Sciatic nerve (tissue), 2 donors: Measurements from ENCODE around the gene ZNF524. TPM values are rescaled to one million over a fixed set of nuclear protein-coding genes. Genes with fewer than 3 reads are reported as not detected.

Experiments
- ATAC-seq: fragments of 200-7000 bp; cut with Tn5 transposase; one replicate; pipeline ENCODE4 v1.9.1; 2020; ENCODE audit warnings: mild to moderate bottlenecking, moderate library complexity
- DNase-seq: peaks from one replicate; pipeline ENCODE4 v3.0.0-alpha.2; 2020; ENCODE audit warnings: low spot score
- intact Hi-C: fragments of 100-400 bp; cut with DNase I; formaldehyde crosslinking; loops from one replicate; pipeline ENCODE4 v1.14.2; 2022
- total RNA-seq: library from RNA; stranded (reverse); fragmentation: NEBNext Ultra II Directional; extraction: Animal tissue kit (Norgen Biotek cat#: 25700); gene quantifications from one replicate; pipeline ENCODE4 v1.2.1, GENCODE V29; 2021
- donor health status: DM: no; HTN: no; CAD: no.
- donor health status: DM: no; HTN: no; CAD: no.

The ZNF524 gene
- total RNA-seq, 1 donor from 2014 or later: 18.9 TPM

DNA sequence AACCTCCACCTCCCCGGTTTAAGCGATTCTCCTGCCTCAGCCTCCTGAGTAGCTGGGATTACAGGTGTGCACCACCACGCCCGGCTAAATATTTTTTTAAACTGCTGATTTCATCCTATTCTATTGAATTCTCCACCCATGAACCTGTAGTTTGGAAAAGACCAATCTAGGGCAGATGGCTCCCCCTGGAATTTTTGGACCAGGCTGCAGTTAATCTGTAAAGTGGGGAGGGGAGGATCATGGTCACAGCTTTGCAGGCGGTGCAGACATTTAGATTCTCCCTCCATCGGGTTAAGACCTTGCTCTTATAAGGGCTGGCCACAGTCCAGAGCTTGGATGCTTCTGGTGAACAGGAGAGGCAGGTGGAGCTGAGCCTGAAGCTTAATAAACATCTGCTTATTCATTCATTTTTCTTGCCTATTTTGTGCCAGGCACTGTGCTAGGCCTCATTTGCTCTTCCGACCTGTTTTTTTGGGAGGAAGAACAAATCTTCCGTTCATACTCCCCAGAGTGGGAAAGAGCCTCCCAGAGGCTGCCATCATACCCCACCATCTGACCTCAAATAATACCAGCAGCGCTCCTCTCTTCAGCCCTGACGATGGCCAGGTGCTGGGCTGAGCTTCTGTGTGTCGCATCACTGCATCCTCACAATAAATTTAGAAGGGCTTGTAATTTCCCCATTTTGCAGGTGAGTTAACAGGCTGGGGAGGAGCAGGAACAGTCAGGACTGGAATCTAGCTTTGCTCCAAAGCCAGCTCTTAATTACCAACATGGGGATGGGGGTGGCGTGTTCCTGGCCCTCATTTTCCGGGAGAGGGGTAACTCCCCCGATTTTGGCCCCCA is 47.0 kb downstream of the ZNF524 start:
- DNase-seq: no peak
- intact Hi-C loops: no loop called here
- no peak for ATAC-seq

DNA sequence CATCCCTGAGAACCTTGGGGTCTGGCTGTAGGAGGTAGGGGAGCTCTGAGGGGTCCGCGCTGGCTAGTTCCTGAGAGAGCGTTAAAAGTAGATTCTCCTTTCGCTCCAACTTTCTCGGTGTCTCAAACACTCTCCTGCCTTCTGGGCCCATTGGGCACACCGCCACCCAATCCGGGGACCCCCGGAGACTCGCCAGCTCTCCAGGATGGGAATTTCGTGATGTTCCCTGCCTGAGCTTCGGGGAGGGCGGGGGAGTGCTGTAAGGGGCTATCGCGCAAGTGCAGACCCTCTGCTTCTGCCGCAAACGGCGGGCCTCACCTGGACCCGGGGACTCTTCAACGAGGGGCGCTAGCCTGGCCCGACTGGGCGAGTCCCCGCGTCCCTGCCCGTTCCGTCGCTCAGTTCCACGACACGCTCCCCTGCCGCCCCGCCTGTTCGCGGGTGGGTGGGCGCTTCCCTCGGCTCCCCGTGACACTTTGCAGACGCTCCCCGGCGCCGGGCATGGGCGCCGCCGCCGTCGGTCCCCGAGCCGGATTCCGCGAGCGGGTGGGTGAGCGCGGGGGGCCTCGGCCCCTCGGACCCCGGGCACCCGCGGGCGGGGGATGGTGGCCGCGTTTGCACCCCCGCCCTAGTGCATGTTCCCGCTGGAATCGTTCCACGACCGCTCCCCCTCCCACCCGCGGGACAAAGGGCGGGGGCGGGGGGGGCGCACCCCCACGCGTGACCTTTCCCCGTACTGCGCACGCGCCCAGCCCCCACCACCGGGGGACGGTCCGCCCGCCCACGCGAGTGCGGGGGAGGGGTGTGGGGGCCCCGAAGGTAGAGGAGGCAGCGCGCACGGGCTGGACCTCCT is 47.9 kb downstream of the ZNF524 start, which contains the start of gene CCDC106:
Gene CCDC106 (plus strand): TSS at position 481 of the 853 bp plus-strand sequence. CDS start 835 bp downstream, outside the sequence.
- DNase-seq (peak; percentile 84), ATAC-seq (peak; percentile 63)
- intact Hi-C loops: no loop called here

DNA sequence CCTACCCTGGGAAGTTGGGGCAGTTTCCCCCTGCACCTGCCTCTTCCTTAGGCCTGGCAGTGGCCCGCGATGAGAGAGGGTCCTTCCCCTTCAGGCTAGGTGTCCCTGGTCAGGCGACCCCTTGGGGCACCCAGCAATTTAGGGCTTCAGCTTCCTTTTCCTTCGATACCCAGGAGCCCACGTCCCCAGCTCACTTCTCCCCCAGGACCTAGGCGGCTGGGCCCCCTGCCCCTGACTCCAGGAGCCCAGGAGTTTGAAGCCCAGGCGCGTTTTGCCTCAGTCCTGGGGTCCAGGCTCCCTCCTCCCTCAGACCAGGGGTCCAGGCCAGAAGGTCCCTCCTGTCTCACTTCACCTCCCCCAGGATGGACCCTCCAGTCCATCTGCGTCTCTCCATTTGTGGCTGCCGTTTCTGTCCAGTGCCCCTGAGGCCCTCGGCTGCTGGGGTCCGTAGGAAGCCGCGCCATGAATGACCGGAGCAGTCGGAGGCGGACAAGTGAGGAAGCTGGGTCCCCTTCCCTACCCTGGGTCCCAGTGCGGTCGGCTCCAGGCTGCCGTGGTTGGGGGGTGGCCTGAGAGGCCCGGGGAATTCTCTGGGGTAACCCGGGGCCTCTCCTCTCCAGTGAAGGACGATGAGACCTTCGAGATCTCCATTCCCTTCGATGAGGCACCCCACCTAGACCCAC is 48.6 kb downstream of the ZNF524 start:
- ATAC-seq (no peak), DNase-seq (no peak)
- intact Hi-C loops: no loop called here

DNA sequence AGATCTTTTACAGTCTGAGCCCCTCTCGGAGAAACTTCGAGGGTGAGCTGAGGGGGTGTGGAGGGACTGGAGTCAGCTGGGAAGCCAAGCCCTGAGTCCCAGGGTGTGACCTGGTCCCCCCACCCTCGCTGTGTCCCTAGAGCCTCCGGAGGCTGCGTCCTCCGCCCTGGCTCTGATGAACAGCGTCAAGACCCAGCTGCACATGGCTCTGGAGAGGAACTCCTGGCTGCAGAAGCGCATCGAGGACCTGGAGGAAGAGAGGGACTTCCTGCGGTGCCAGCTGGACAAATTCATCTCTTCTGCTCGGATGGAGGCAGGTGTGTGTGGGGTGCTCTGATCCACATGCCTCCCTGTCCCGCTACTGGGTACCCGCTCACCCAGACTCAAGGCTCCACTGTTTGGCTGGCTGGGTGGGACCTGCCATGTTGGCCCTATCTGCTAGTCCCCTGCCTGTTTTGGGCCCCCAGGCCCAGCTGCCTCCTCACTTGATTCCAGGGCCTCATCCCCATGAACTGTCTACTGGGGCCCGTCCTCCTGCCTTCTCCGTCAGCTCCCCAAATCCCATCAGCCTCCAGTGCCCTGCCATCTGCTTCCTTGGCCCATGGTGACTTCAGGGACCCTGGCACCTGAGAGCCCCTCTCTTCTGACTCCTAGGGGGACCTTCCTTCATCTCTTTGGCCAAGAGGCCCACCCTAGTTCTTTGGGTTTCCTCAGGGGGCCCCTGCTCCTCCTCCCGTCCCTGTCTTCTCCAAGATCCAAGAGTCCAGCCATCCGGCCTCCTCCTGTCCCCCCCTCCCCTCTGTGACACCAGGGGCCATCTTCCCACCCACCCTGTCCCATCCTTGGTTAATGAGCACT is 49.4 kb downstream of the ZNF524 start:
- ATAC-seq (no peak), DNase-seq (no peak)
- intact Hi-C loops: no loop called here

DNA sequence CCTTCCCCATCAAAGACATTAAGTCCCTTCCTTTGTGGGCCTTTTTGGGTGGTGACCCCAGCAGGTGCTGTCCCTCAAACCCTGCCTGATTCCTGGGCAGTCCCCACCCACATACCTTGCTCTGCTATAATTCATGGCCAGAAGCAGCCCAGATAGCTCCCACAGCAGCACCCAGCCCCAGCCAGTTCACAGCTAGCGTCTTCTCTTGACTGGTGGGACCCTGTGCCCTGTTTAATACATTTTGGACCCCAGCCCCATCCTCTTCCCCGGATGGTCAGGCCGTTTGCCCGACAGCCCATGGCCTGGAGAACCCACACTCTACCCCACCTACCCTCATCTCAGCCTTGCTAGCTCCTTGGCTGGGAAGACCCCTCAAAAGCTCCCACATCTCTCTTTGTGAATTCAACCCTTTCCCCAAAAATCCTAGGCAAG is 50.1 kb downstream of the ZNF524 start:
- ATAC-seq: no peak
- DNase-seq: no peak
- intact Hi-C loops: no loop called here

DNA sequence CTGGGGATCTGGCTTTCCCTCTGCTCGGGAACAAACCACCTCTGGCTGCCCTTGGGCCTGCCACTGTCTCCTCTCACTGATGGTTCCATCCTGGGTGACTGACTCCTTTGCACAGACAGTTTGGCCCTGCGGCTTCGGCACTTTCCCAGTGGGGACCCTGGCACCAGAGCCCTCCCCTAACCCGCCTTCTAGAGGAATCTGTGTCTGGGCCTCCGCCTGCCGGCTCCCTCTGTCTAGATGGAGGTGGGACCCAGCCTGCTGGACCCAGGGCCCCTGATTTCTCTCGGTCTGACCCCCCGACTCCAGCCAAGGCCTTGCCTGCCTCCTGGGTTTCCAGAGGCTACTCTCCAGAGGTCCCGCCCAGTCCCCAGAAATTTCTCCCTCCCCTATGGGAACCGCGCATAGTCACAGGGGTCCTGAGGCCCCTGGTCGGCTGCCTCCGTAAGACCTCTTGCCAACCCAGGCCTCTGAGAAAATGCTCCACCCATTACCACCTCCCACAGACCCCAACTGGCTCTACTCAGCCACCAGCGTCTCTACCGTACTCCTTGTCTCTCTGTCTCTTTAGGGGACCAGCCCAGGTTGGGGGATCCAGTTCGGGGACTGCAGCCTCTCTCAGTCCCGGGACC is 50.6 kb downstream of the ZNF524 start:
- DNase-seq (no peak), ATAC-seq (no peak)
- intact Hi-C loops: no loop called here

DNA sequence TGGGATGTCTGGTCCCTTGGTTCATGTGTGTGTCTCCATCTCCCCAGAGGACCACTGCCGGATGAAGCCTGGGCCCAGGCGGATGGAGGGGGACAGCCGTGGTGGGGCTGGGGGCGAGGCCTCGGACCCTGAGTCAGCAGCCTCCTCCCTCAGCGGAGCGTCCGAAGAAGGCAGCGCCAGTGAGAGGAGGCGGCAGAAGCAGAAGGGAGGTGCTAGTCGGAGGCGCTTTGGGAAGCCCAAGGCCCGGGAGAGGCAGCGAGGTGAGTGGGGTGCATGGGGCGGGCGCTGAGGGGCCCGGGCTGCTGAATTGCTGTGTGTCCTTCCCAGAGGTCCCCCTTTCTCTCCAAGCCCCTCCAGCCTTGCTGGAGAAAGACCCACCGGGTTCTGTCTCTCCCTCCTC is 51.1 kb downstream of the ZNF524 start:
- DNase-seq (no peak), ATAC-seq (no peak)
- intact Hi-C loops: no loop called here

DNA sequence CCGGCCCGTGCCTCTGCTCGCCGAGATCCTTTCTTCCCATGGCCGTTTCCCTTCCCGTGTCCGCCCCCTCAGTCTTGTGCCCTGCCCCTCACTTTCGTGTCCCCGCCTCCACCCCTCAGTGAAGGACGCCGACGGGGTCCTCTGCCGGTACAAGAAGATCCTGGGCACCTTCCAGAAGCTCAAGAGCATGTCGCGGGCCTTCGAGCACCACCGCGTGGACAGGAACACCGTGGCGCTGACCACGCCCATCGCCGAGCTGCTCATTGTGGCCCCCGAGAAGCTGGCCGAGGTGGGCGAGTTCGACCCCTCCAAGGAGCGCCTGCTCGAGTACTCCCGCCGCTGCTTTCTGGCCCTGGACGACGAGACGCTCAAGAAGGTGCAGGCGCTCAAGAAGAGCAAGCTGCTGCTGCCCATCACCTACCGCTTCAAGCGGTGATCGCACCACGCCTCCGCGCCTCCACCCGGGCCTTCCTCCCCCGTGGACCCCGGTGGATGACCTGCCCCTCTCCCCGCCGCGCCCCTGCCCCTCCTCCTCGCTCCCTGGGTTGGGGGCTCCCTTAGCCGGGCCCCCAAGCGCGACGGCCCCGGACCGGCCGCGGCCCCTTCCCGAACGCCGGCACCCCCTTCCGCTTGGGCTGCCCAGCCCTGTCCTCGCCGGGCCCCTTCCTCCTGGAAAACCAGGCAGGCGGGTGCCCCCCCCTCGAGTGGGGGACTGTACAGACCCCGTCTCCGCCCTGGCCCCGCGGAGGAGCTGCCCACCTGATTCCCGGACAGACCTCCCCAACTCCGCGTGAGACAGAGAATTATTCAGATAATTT is 52.4 kb downstream of the ZNF524 start:
- intact Hi-C loops: no loop called here
- ATAC-seq (no peak), DNase-seq (peak; percentile 80)

Other genes with a start within 250 kb of the ZNF524 start
- gene COX6B2, start 245.6 kb upstream of the ZNF524 start, total RNA-seq: 0.31 TPM
- gene GARIN5B, start 237.0 kb upstream of the ZNF524 start, total RNA-seq: not detected
- gene IL11, start 229.8 kb upstream of the ZNF524 start, total RNA-seq: 0.45 TPM
- gene TMEM190, start 223.5 kb upstream of the ZNF524 start, total RNA-seq: not detected
- gene TMEM238, start 216.0 kb upstream of the ZNF524 start, total RNA-seq: 2.9 TPM
- 902 TPM for gene RPL28, start 214.4 kb upstream of the ZNF524 start, total RNA-seq
- 17.1 TPM for gene UBE2S, start 192.5 kb upstream of the ZNF524 start, total RNA-seq
- gene SHISA7, start 157.0 kb upstream of the ZNF524 start, total RNA-seq: 9.0 TPM
- gene ISOC2, start 138.6 kb upstream of the ZNF524 start, total RNA-seq: 35.7 TPM
- gene C19orf85, start 135.5 kb upstream of the ZNF524 start, total RNA-seq: not detected
- 9.0 TPM for gene ZNF628, start 123.7 kb upstream of the ZNF524 start, total RNA-seq
- gene NAT14, start 115.1 kb upstream of the ZNF524 start, total RNA-seq: 11.5 TPM
- gene SSC5D, start 111.9 kb upstream of the ZNF524 start, total RNA-seq: 13.5 TPM
- not detected for gene SBK2, start 63.2 kb upstream of the ZNF524 start, total RNA-seq
- gene SBK3, start 54.7 kb upstream of the ZNF524 start, total RNA-seq: 0.53 TPM
- 14.3 TPM for gene ZNF579, start 19.4 kb upstream of the ZNF524 start, total RNA-seq
- gene FIZ1, start 771 bp upstream of the ZNF524 start, total RNA-seq: 11.7 TPM
- gene ZNF865, start 5.4 kb downstream of the ZNF524 start, total RNA-seq: 15.9 TPM
- 4.0 TPM for gene ZNF784, start 24.3 kb downstream of the ZNF524 start, total RNA-seq
- 42.2 TPM for gene ZNF580, start 40.7 kb downstream of the ZNF524 start, total RNA-seq
- 17.2 TPM for gene ZNF581, start 43.4 kb downstream of the ZNF524 start, total RNA-seq
- gene CCDC106, start 47.9 kb downstream of the ZNF524 start, total RNA-seq: 14.0 TPM
- 127 TPM for gene U2AF2, start 54.7 kb downstream of the ZNF524 start, total RNA-seq
- 87.6 TPM for gene EPN1, start 74.9 kb downstream of the ZNF524 start, total RNA-seq
- not detected for gene NLRP9, start 138.1 kb downstream of the ZNF524 start, total RNA-seq
- not detected for gene RFPL4A, start 158.8 kb downstream of the ZNF524 start, total RNA-seq
- not detected for gene RFPL4AL1, start 168.8 kb downstream of the ZNF524 start, total RNA-seq
- gene NLRP11, start 231.7 kb downstream of the ZNF524 start, total RNA-seq: not detected
- gene NLRP4, start 236.3 kb downstream of the ZNF524 start, total RNA-seq: not detected